Measurements from ENCODE around the gene ADGRB3.
"Not testable (repeated sequence)": the region's sequence is repeated elsewhere in the genome, so short reads cannot be mapped to it uniquely, and the experiment has no call there.

ADGRB3 gene

GRCh38 chr6:69366831-69367230, 731.7 kb downstream of the ADGRB3 start:
- no peak for ATAC-seq

DNA sequence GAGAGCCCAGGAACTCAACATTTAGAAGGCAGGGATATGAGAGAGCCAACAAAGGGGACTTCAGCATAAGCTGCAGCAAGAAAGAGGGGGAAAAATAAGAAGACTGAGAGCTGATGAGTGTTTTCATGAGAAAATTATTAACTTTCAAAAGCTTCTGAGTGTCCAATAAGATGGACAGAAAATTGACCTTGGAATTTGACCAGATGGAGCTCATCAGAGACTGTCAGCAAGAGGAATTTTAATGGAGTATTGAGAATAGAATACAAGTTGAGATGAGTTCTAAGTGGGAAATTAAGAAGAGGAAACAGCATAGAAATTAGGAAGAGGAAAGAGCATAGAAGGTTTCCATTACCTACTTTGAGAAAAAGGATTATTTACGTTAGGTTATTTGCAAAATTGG, 733.5 kb downstream of the ADGRB3 start:
- ATAC-seq, result no peak

DNA sequence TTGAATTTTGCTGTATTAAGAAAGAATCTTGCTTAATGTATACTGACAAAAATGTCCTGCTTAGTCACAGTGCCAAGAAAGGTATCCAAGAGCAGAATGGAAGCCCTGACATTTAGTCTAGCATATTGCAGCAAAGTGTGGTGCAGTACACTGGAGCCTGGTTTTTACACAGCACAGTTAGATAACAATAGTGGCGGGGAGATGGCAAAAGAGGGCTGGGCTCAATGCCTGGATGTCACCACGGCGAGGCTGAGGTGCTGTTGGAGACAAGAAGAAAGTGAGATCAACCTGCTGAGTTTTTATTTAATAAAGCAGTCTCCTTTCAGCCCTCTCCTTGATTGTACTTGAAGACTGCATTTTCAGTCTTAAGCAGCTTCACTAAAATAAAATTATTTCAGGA, 735.7 kb downstream of the ADGRB3 start:
- ATAC-seq, result no peak

- ATAC-seq, result no peak
Measured at GRCh38 chr6:69378326-69378725, 743.2 kb downstream of the ADGRB3 start.

DNA sequence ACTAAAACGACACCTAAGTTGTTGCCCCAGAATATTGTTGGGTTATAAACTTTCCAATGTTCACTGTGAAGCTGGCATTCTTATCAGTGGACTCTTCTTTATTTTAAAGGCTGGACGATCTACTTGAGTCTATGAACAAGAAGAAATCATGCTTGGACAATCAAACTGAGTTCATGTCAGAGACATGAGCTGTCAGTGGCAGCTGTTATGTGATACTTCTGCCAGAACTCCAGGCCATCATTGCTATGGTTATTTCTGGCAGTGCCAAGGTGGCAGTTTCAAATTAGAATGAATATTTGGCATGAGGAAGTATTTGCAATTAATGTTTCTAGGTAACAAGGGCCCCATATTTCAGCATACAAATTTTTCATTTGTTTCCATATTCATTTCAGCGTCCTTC, 744.4 kb downstream of the ADGRB3 start:
- no peak for ATAC-seq

GRCh38 chr6:69383627-69384026, 748.5 kb downstream of the ADGRB3 start:
- ATAC-seq, result no peak

GRCh38 chr6:69386426-69386825, 751.3 kb downstream of the ADGRB3 start:
- no peak for ATAC-seq

DNA sequence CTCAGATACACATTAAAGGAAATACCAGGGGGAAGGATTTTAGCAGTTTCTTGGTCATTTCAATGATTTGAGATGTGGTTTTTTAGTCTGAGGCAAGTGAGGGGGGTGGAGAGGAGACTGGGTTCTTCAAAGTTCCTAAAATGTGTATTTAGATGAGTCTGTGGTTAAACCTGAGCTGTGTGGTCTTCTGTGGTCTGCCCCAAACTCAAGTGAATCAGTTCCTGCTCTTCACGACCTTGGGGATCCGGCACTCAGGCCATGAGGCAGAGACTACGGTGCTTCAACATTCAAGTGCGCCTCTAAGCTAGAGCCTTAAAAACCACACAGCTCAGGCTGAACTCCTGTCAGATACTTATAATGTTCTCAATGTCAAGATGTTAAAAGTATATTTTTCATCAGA, 755.0 kb downstream of the ADGRB3 start:
- no peak for ATAC-seq

GRCh38 chr6:69391106-69391505, 756.0 kb downstream of the ADGRB3 start:
- ATAC-seq, result no peak

DNA sequence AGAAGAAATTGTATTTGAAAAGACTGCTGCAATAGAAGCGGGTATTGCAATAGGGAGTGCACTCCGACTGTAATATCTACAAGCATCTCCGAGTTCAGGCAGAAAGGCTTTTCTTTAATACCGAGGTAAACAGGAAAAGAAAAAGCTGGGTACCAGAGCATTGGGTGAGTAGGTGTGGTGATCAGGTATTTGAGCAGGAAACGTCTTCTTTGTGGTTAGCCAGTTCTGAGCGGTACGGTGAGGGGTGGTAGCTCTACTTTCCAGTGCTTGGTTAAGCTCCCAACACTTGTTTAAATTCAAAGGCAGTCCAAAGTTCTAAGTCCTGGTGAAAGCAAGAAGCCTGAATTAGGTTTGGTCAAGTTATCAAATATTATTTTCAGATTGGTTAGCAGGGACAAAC, 757.7 kb downstream of the ADGRB3 start:
- ATAC-seq, result no peak

- ATAC-seq, result no peak
Measured at GRCh38 chr6:69398311-69398710, 763.2 kb downstream of the ADGRB3 start.

DNA sequence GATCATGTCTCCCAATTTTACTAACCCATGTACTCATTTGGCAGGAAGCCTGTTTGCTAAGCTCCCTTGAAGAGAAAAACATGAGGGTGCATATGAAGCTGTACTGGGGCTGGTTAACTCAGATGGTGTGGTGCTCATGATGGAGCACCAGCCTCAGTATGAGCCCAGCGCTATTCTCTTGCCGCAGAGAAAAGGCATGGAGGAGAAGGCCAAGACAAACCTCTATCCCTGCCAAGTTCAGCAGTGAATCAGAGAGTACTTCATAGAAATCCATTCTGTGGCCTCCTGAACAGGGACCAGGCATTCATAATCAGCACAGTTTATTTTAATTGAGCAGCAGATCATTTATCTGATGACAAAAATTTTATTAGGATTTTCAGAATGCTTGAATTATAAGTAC, 763.6 kb downstream of the ADGRB3 start:
- ATAC-seq, result no peak

DNA sequence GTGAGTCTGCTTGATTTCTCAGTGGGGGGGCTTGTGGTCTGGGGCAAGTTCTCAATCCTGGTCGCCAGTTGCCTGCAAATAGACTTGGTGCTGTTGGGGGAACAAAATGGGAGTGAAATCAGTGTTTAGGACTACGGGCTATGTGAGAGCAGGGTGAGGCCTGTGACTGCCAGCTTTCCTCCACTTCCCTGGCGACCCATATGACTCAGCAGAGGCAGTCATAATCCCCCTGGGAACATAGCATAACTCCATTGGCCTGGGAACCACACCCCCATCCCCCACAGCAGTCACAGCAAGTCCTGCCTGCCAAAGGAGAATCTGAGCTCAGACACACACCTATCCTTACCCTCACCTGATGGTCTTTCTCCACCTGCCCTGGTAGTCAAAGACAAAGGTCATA, 773.8 kb downstream of the ADGRB3 start:
- ATAC-seq, result no peak

GRCh38 chr6:69416776-69417175, 781.7 kb downstream of the ADGRB3 start:
- ATAC-seq, result no peak

- ATAC-seq, result no peak
Measured at GRCh38 chr6:69421269-69421668, 786.2 kb downstream of the ADGRB3 start.

- no peak for ATAC-seq
Measured at GRCh38 chr6:69422020-69422419, 786.9 kb downstream of the ADGRB3 start.

DNA sequence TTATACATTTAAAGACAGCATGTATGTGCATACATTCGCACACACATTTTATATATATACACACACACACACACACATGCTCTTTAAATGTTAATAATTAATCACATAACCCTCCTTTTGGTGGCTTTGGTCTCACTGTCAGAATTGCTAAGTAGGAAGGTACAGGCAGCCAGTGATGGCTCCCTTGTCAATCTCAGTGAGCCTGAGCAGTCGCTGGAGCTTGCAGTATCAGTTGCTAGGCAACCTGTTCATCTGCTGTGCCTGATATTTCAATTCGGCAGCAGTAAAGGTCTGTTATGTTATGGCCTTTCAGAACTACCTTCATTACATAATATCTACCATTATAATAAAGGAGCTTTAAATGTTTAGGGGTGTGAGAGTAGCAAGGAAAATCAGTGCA, 787.4 kb downstream of the ADGRB3 start:
- ATAC-seq, result no peak

DNA sequence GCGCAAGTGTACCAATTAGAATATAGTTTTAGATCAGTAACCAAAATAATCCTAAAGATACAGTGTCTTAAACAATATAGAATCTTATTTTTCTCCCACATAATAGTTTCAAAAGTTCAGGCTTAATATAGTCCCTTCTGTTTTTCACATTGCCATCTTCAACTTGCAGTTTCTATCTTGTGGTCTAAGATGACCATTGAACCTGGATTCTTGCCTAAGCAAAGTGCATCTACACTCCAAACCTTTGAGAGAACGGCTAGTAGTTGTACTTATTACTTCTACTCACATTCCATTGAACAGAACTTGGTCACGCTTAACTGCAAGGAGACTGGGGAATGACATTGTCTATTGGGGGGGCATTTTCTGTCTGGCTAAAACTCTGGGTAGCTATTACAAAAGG, 788.7 kb downstream of the ADGRB3 start:
- no peak for ATAC-seq

DNA sequence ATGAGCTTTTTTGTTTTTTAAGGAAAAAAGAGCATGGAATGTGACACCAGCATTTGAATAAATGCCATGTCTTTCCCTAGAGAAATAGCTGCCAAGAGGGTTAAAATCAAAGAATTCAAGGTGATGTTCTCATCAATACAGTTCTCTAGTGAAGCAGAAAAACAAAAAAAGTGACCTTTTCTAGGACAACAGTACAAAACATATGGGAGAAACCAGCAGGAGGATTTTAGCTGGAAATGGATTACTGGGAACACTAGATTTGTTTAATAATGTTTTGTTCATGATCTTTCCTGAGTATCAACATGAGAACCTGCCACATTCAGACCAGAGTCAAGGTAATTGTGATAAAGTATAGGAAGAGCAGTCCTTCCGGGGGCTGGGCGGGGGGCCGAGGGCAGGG, 789.5 kb downstream of the ADGRB3 start:
- ATAC-seq, result no peak

- ATAC-seq, result no peak
Measured at GRCh38 chr6:69427882-69428281, 792.8 kb downstream of the ADGRB3 start.

DNA sequence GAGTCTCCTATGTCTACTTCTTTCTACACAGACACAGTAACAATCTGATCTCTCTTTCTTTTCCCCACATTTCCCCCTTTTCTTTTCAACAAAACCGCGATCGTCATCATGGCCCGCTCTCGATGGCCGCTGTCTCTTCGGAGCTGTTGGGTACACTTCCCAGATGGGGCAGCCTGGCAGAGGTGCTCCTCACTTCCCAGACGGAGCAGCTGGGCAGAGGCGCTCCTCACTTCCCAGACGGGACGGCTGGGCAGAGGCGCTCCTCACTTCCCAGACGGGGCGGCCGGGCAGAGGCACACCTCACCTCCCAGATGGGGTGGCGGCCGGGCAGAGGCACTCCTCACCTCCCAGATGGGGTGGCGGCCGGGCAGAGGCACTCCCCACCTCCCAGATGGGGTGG, 797.1 kb downstream of the ADGRB3 start:
- ATAC-seq, result not testable (repeated sequence)

DNA sequence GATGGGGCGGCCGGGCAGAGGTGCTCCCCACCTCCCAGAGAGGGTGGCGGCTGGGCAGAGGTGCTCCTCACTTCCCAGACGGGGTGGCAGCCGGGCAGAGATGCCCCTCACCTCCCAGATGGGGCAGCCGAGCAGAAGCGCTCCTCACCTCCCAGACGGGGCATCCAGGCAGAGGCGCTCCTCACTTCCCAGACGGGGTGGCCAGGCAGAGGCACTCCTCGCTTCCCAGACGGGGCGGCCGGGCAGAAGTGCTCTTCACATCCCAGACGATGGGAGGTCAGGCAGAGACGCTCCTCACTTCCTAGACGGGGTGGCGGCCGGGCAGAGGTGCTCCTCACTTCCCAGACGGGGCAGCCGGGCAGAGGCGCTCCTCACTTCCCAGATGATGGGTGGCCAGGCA, 798.0 kb downstream of the ADGRB3 start:
- ATAC-seq, result not testable (repeated sequence)

DNA sequence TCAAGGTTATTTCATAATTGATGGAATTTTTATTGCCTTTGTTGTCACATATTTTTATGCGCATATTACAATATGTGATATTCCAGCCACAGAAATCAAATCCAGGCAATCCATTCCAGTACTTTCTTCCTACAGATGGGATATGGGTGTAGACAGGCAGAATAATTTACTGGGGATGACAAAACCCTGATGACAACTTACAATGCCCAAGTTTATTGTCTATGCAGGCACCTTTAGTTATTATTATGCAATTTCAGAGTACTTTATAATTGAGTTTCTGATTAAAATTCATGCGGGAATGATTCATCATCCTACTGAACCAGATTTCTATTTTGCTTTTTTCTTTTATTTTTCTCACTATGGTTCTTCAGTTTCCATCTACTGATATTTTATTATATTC, 803.0 kb downstream of the ADGRB3 start:
- ATAC-seq, result no peak
